H1 (cell line): ENCODE results near the gene MYH2. TPM values are rescaled to one million over a fixed set of nuclear protein-coding genes. Genes with fewer than 3 reads are reported as not detected.
A peak's percentile ranks its signal among the peaks of the same experiment; 100 is the strongest.

Experiments
- CHD7 ChIP-seq: fragments of 300-600 bp; sonication (generic); IDR thresholded peaks from 2 replicates; pipeline ENCODE4 v1.7.1; 2012; ENCODE audit warnings: low read length, moderate library complexity, mild to moderate bottlenecking, inconsistent platforms; ENCODE audit not compliant: insufficient replicate concordance
- polyA plus RNA-seq, 7 experiments: library from polyadenylated mRNA; depleted of rRNA in 3 of 7; stranded (reverse) in 5 of 7; unstranded in 2 of 7; fragments of >200 nt in 5 of 7; fragments of 200-250 nt in 2 of 7; gene quantifications; 1 replicate in 5 of 7; 2 replicates in 1 of 7; 4 replicates in 1 of 7; pipeline versions ENCODE4 v1.2.1 to v1.2.3, GENCODE V29; 2011 to 2013; ENCODE audit warnings: missing spikeins in 2 of 7, mixed read lengths in 2 of 7
- total RNA-seq: library from RNA; stranded (reverse); fragmentation: NEBNext Ultra II Directional; extraction: Animal tissue kit (Norgen Biotek cat#: 25700); gene quantifications from 2 replicates; pipeline ENCODE4 v1.2.1, GENCODE V29; 2021

Gene MYH2
- total and polyA plus RNA-seq, 2 of the 8 experiments (the other 6 are each of a cell fraction or from before 2014, with no cell fraction given), result 1.0 to 9.0 TPM

GRCh38 chr17:10550014-10550413, 556 bp upstream of the MYH2 start (continued):
- TF ChIP-seq CHD7, result peak; percentile 49
